Esophagus muscularis mucosa (tissue), 4 donors: ENCODE data around the gene THEM5. TPM values are rescaled to one million over a fixed set of nuclear protein-coding genes. Genes with fewer than 3 reads are reported as not detected.
A peak's percentile ranks its signal among the peaks of the same experiment; 100 is the strongest.

Experiments used
- DNase-seq: peaks from one replicate; pipeline ENCODE4 v3.0.0-alpha.2; 2017; ENCODE audit errors: extremely low spot score
- H3K27ac ChIP-seq, 4 donors: fragments of 200-600 bp; sonication (generic); replicated peaks in 1 of 4; 1 replicate in 3 of 4; 2 replicates in 1 of 4; pipeline ENCODE4 v1.5.1; 2016 to 2019; ENCODE audit warnings: mild to moderate bottlenecking in 1 of 4
- H3K27me3 ChIP-seq, 4 donors: fragments of 200-600 bp; sonication (generic); one replicate each; pipeline versions ENCODE4 v1.5.1 to v1.6.0; 2016 to 2019
- H3K36me3 ChIP-seq, 4 donors: fragments of 200-600 bp; sonication (generic); one replicate each; pipeline ENCODE4 v1.5.1; 2016 to 2019
- H3K4me1 ChIP-seq, 4 donors: fragments of 200-600 bp; sonication (generic); one replicate each; pipeline ENCODE4 v1.5.1; 2016 to 2019
- H3K4me3 ChIP-seq, 4 donors: fragments of 200-600 bp; sonication (generic); 1 replicate in 2 of 4; 2 replicates in 2 of 4; pipeline ENCODE4 v1.5.1; 2016 to 2019; ENCODE audit warnings: mild to moderate bottlenecking in 4 of 4, moderate library complexity in 1 of 4
- H3K9me3 ChIP-seq, 4 donors: fragments of 200-600 bp; sonication (generic); 1 replicate in 3 of 4; 2 replicates in 1 of 4; pipeline ENCODE4 v1.5.1; 2016 to 2019
- CTCF ChIP-seq, 3 experiments: fragments of 200-600 bp in 2 of 3; fragments of 450-650 bp in 1 of 3; sonication (generic) in 2 of 3; IDR thresholded peaks; one replicate each; pipeline ENCODE4 v1.5.1; 2017 to 2019; ENCODE audit warnings: antibody characterized with exemption in 3 of 3, mild to moderate bottlenecking in 2 of 3, moderate library complexity in 1 of 3
- EP300 ChIP-seq: sonication (generic); formaldehyde crosslinking; IDR thresholded peaks from one replicate; pipeline ENCODE4 v1.6.1; 2017; ENCODE audit warnings: antibody characterized with exemption
- POLR2A ChIP-seq: fragments of 450-650 bp; IDR thresholded peaks from one replicate; pipeline ENCODE4 v1.6.1; 2017; ENCODE audit warnings: antibody characterized with exemption, moderate library complexity, mild to moderate bottlenecking, low read depth
- POLR2AphosphoS5 ChIP-seq, 2 donors: sonication (generic); formaldehyde crosslinking; IDR thresholded peaks; one replicate each; pipeline ENCODE4 v1.6.1; 2017; ENCODE audit warnings: antibody characterized with exemption in 2 of 2
- WGBS: methylation state at CpG from one replicate; pipeline ENCODE4 v1.1.5; 2018; 5-methylcytosine and 5-hydroxymethylcytosine counted together
- intact Hi-C: fragments of 100-400 bp; cut with DNase I; formaldehyde crosslinking; loops from one replicate; pipeline ENCODE4 v1.15.1; 2023
- total RNA-seq, 4 donors: library from RNA; depleted of rRNA; stranded (reverse); fragments of >200 nt; gene quantifications; one replicate each; pipeline versions ENCODE4 v1.1.0 to v1.2.1, GENCODE V29; 2016

The THEM5 gene
- total RNA-seq, 4 donors from 2014 or later, result not detected

DNA sequence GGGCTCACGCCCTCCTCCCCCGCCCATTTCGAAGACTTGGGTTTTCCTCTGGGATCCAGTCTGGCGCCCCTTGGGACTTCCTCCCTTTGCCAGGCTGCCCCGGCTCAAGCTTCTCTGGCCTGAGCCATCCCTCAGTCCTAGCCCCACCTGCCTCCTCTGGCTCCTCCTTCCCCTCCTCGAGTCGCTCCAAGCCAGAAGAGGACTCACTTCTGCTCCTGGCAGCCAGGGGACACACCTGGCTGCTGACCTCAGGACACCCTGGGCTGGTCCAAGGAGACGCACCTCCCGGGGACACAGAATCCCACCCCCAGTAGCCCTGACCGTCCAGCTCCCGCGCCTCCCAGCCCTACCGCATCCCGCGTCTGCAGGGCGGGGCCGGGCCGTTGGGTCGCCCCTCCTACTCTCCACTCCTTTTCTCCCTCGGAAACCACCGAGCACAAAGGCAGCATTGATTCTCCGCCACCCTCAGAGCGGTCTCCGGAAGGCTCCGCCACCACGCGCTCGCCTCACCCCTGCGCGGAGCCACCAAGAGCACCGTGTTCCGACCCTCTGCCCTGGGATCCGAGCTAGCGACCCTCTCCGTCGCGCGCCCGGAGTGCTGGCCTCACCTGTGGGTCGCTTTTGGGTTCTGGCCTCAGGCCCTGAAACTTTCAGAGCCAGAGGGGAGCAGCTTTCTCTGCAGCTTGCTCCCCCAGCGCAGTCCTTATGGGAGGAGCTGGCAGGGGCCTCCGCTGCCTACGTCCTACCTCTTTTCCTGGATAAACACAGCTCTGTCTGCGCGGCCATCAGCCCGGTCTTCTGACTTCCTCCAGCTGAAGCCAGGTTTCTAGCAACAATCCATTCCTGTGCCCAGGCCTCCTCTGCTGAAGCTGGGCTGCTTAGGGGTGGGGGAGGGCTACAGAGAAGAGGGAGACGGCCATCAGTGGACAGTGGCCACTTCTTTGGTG lies 13.8 kb downstream of the THEM5 start, which contains the start of gene C2CD4D:
Gene C2CD4D (minus strand): TSS at position 364 of the 947 bp plus-strand sequence. CDS start 831 bp downstream, outside the sequence.
- Histone ChIP-seq H3K36me3 (no peaks in the 10 kb centered on the region), H3K9me3 (no peaks in the 10 kb centered on the region), H3K4me3 (peak within 1 kb of the TSS; percentile 56 to 65 (median 56)), H3K27me3 (peaks cover 8 to 59% (median 21%) of the 10 kb centered on the region in 4 donors), H3K4me1 (peaks cover 22 to 33% (median 31%) of the 10 kb centered on the region in 4 donors), H3K27ac (peak within 1 kb of the TSS in 2 of 4 donors; percentile 26 to 28)
- intact Hi-C loops, result loop anchor here (10.0 kb wide), 1 partner anchor 75 kb away; the partner anchor contains the start of gene MRPL9
- WGBS, result 19% methylated on average over 27 of the region's 47 CpGs
- TF ChIP-seq POLR2AphosphoS5 (IDR thresholded peaks at IDR 0.05) (no peak), CTCF (IDR thresholded peaks at IDR 0.05) (no peak), POLR2A (no peak), EP300 (no peak)
- DNase-seq, result no peak

DNA sequence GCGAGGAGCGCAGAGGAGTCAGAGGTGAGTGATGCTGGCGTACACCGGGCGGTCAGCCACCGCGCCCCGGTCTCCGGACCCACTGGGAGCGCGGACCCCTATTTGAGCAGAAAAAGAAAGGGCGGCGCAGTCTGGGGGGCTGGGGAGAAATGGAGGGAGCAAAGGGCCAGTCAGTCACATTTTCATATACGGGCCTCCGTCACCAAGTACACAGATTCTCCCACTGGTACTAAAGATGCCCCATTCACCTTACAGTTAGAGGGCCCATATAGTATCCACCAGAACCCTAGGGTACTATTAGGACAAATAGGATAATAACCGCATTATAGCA lies 14.5 kb downstream of the THEM5 start:
- Histone ChIP-seq H3K27me3 (peaks cover 8 to 65% (median 21%) of the 10 kb centered on the region in 4 donors), H3K4me1 (peaks cover 22 to 33% (median 31%) of the 10 kb centered on the region in 4 donors), H3K4me3 (peak overlapping the region; percentile 56 to 65 (median 56)), H3K36me3 (no peaks in the 10 kb centered on the region), H3K9me3 (no peaks in the 10 kb centered on the region), H3K27ac (no peak overlapping the region)
- 52% methylated on average over 16 of the region's 16 CpGs for WGBS
- intact Hi-C loops, result loop anchor here (10.0 kb wide), 1 partner anchor 74 kb away; the partner anchor contains the start of gene MRPL9
- TF ChIP-seq POLR2A (no peak), CTCF (IDR thresholded peaks at IDR 0.05) (no peak), EP300 (no peak), POLR2AphosphoS5 (IDR thresholded peaks at IDR 0.05) (no peak)
- DNase-seq, result no peak

DNA sequence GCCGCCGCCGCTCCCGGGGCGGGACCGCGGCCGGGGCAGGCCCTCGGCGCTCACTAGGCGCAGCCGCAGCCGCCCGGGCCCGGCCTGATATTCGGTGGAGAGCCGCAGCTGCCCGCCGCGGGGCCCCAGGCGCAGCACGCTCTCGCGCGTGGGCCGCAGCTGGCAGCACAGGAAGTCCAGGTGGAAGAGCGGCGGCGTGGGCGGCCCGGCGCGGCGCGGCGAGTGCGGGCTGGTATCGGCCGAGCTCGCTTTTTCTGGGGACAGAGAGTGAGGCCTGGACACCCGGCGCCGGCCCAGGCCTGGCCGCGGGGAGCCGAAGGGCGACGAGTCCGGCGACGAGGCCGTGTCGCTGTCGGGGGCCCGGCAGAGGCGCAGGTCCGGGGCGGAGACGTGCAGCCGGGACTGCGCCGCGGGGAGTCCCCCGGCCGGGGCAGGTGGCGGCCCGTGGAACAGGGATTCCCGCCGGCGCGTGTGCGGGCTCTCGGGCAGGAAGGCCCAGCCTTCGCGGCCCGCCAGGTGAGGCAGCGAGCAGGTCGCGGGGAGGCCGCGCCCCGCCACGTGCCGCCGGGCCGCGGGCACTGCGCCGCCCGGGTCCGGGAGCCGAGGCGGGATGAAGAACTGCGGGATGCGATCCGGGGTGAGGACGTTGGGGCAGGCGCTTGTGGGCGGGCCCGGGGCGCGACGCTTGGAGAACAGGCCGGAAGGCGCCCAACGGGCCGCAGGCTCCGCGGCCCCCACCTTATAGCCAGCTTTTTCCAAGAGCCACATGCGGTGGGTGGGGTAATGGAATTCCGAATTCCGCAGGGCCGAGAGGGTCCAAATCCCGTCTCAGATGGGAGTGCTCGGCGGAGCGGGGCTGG lies 15.1 kb downstream of the THEM5 start:
- H3K27ac ChIP-seq, result peak overlapping the region in 1 of 4 donors; percentile 26
- no peak for DNase-seq
- 1% methylated on average over 15 of the region's 117 CpGs for WGBS
- H3K36me3 ChIP-seq, result no peaks in the 10 kb centered on the region
- no peaks in the 10 kb centered on the region for H3K9me3 ChIP-seq
- H3K4me1 ChIP-seq, result peaks cover 22 to 33% (median 31%) of the 10 kb centered on the region in 4 donors
- peak overlapping the region; percentile 56 to 65 (median 56) for H3K4me3 ChIP-seq
- intact Hi-C loops, result loop anchor here (10.0 kb wide), 1 partner anchor 74 kb away; the partner anchor contains the start of gene MRPL9
- peaks cover 8 to 69% (median 21%) of the 10 kb centered on the region in 4 donors for H3K27me3 ChIP-seq
- TF ChIP-seq POLR2AphosphoS5 (IDR thresholded peaks at IDR 0.05) (no peak), POLR2A (no peak), EP300 (no peak), CTCF (IDR thresholded peaks at IDR 0.05) (no peak)

- intact Hi-C loops, result loop anchor here (10.0 kb wide), 1 partner anchor 73 kb away; the partner anchor contains the start of gene MRPL9
- DNase-seq, result no peak
- peaks cover 22 to 33% (median 33%) of the 10 kb centered on the region in 4 donors for H3K4me1 ChIP-seq
- H3K9me3 ChIP-seq, result no peaks in the 10 kb centered on the region
- WGBS, result 0% methylated on average over 1 of the region's 26 CpGs
- no peaks in the 10 kb centered on the region for H3K36me3 ChIP-seq
- peak overlapping the region; percentile 56 to 65 (median 56) for H3K4me3 ChIP-seq
- H3K27ac ChIP-seq, result peak overlapping the region in 1 of 4 donors; percentile 26
- peaks cover 8 to 69% (median 21%) of the 10 kb centered on the region in 4 donors for H3K27me3 ChIP-seq
- no peak for TF ChIP-seq EP300
- no peak for TF ChIP-seq CTCF (IDR thresholded peaks at IDR 0.05)
- TF ChIP-seq POLR2A, result no peak
- no peak for TF ChIP-seq POLR2AphosphoS5 (IDR thresholded peaks at IDR 0.05)
Observed at GRCh38 chr1:151837884-151838221, 15.7 kb downstream of the THEM5 start.
